Gastroesophageal sphincter (tissue), 3 donors: ENCODE measurements around the gene CDH4.

Experiments used
- CTCF ChIP-seq, 4 experiments: fragments of 200-600 bp in 2 of 4; fragments of 450-650 bp in 2 of 4; sonication (generic) in 1 of 4; IDR thresholded peaks; one replicate each; pipeline ENCODE4 v1.5.1; 2017 to 2019; ENCODE audit warnings: antibody characterized with exemption in 4 of 4, mild to moderate bottlenecking in 2 of 4, moderate library complexity in 2 of 4
- EP300 ChIP-seq: sonication (generic); formaldehyde crosslinking; IDR thresholded peaks from one replicate; pipeline ENCODE4 v1.6.1; 2017; ENCODE audit warnings: antibody characterized with exemption, mild to moderate bottlenecking
- POLR2A ChIP-seq, 2 donors: fragments of 450-650 bp; IDR thresholded peaks; one replicate each; pipeline ENCODE4 v1.6.1; 2017; ENCODE audit warnings: antibody characterized with exemption in 2 of 2, mild to moderate bottlenecking in 2 of 2, moderate library complexity in 1 of 2

- TF ChIP-seq CTCF (IDR thresholded peaks at IDR 0.05), result no peak
- no peak for TF ChIP-seq EP300
- TF ChIP-seq POLR2A (IDR thresholded peaks at IDR 0.05), result no peak
Observed at GRCh38 chr20:61310954-61311353, 58.9 kb downstream of the CDH4 start.
